CD4-positive, alpha-beta T cell treated with Interleukin-4 for 4 hours (primary cell): ENCODE data around the gene GALNT18.

ENCODE experiments used
- DNase-seq: peaks from one replicate; pipeline ENCODE4 v3.0.0-alpha.2; 2020

GALNT18 gene

DNA sequence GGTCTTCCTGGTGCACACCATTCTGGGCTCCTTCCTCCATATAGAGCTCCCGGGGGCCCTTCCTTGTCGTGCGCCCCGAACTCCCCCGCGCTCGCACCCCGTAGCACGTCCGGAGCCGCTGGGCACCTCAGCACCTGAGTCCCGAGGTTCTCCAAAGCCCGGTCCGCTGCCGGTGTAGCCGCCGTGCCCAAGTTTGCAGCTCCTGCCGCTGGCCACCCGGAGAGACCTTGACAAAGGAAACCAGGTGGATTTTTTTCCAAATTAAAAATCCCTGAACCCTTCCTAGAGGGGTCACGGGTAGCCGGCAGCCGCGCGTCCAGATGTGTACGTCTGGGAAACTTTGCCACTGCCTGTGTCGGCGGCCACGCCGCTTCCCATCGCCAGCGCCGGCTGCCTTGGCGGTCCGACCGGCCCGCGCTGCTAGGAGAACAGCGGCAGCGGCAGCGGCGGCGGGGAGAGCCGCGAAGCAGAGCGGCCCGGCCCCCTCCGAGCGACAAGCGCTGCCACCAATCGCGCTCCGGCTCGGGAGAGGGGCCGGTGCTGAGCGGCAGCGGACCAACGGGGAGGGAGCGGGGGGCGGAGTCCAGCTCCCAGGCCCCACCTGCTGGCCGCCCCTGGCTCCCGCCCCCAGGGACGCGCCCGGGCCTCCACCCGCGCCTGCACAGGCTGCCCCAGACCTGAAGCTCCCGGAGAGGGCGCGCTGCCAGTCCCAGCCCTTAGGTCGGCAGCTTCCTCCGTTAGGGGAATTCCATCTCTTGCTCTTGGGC, at the start of gene GALNT18:
TSS of gene GALNT18 (minus strand) at position 433 of the 767 bp plus-strand sequence.
- peak; percentile 46 for DNase-seq

DNA sequence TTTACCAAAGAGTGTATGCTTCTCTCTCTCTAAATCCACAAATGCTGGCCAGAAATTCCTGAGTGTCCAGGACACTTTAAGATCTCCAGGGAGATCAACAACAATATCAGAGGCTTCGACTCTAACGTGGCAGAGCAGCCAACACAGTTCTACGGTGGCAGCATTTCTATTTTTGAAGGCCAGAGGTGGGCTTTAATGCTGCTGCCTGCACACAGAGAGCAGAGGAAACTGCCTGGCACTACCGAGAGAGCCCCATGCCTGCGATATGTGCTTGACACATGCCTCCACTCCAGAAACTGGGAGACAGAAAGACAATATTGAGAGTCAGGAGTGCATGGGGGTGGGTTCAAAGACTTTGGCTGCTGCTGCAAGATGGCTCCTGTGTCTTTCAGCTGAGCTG, 48.8 kb upstream of the GALNT18 start:
- DNase-seq: no peak

DNA sequence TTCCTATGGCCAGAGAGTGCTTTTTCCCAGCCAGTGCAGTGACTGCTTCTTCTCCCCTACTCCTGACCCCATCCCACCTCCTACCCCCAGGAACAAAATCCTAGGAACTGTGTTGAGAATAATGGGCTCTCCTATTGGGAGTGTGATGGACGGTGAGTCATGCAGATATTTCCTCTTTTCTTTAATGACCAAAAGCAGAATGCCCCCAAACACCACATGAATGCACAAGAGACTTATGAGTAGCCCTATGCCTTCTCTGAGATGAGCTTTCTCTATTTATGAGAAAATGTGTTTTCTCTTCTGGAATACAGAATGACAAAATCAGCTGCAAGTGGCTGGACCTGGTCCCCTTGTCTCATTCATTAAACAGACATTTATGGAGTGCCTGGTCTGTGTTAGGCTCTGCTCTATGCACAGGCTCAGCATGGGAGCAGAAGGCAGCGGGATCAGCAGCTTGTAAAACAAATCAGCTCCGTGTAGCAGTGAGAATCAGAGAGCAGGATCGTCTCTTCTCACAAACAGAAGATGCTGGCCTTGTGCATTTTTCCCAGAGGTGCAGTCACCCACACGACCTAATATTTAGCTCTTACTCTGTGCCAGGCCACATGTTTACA, 47.5 kb upstream of the GALNT18 start:
- DNase-seq: no peak

DNA sequence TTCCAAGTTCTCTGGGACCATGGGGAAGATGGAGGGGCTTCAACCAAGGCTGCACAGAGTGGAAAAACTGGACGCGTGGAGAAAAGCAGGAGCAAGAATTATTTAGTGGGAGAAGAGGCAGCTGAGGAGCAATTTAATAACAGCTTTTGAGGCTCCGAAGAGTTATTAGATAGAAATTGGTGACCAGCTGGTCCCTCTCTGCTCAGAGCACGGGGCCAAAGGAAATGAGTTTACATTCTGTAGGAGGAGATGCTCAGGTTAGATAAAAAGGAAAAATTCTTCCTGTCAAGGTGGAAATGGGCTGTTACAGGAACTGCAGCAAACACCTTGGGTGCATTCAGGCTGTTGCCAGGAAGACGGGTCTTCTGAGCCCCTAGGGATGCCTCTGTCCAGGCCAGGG, 47.0 kb upstream of the GALNT18 start:
- DNase-seq: no peak

DNA sequence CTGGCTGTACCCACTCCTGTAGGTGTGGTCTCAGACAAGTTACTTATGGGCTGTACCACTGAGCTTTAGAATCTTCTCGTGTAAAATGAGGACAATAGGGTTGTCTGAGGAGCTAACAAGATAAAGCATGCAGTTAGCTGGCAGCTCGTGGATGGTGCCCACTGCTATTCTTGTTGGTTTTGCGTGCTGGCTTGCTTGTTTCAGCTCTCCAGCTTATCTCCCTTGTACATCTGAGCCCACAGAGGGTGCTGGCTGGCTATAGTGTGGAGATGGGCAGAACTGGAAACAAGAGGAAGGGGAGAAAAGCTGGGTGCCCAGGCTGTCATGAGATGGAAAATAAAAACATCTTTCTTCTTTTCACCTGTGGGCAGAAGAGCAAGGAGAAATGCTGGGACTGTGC, 46.5 kb upstream of the GALNT18 start:
- DNase-seq: no peak

DNA sequence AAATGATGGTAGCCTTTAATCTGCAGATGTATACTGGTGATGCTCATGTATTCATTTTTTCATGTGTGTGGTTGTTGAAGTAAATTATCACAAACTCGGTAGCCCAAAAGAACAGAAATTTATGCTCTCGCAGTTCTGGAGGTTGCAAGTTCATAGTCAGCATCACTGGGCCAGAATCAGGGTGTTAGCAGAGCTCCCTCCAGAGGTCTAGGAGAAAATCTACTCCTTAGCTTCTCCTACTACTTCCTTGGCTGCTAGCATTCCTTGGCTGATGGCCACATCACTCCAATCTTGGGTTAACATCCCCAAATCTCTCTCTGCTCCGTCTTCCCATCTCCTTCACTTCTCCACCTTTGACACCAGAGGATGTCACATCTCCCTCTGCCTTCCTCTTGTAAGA, 45.3 kb upstream of the GALNT18 start:
- DNase-seq: no peak

DNA sequence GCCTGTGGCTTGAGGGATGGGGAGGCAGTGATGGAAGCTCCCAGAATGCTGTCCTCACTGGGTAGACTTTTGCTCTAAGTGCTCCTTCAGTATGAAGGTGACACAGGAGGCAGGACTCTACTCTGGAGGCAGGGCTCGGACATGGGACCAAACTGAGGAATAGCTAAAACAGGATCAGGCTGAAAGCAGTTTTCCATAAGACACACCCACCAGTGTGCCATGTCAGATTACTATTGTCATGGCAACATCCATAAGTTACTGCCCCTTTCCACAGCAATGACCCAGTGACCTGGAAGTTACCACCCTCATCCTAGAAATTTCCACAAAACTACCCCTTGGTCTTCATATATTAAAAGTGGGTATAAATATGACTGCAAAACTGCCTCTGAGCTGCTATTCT, 43.6 kb upstream of the GALNT18 start:
- no peak for DNase-seq

DNA sequence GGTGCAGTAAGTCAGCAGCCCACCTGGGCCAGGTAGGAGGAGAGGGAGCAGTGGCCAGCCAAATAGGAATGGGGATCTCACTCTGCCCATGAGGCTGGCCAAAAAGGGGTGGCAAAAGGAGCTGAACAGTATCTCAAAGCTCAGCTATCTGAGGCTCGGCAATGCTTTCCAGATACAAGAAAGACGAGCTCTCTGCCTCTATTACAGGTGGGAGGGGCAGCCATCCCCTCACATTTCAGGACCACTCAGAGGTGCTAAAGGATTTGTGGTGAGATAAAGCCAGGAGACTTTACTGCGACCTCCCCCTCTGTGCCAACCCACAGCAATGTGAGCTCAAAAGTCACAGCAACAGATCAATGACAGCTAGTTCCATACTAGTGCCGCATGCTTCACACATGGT, 42.1 kb upstream of the GALNT18 start:
- no peak for DNase-seq

DNA sequence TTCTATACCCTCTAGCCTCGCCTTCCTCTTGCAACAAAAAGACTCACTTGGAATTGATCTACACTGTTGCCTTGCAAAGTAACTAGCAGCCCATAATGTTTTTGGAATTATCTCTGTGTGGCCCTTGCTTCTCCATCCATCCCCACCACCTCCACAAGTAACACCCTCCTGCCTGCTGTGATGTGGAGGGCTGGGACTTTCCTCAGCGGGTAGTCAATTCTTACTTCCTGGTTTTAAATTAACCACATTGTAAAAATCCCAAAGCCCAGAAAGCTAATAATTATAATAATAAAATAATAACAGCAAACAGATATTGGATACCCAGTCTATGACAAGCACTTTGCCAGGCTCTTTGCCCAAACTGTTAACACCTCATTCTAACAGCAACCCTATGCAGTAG, 40.8 kb upstream of the GALNT18 start:
- DNase-seq: no peak

DNA sequence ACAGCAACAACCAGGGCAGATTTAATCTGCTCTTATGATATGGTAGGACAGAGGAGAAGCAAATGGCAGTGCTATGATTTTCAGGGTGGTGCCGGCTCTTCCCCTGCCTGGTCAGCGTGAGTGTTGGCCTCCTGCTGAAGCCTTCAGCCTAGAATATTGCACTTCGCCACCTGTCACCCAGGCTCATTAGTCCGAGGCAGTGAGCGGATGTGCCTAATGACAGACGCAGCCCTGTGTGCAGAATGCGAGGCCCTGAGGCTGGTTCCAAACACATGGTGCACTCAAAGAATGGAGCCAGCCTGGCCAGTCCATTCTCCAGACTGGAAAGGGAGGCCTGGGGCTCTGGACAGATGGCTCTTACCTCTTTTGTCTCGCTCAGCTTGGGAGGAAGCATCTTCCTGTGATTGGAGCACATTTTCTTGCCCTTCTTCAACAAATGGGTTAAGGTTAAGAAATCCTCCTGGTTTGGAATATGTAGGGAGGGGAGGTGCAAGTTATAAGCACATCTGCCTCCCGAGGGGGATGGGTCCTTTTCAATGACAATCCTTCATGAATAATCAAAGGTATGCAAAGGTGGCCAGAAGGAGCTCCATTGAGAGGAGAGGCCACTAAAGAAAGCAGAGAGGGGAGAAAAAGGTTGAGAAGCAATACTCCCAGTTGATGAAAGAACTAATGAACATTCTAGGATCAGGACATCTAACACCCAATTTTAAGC, 39.7 kb upstream of the GALNT18 start:
- DNase-seq: no peak

DNA sequence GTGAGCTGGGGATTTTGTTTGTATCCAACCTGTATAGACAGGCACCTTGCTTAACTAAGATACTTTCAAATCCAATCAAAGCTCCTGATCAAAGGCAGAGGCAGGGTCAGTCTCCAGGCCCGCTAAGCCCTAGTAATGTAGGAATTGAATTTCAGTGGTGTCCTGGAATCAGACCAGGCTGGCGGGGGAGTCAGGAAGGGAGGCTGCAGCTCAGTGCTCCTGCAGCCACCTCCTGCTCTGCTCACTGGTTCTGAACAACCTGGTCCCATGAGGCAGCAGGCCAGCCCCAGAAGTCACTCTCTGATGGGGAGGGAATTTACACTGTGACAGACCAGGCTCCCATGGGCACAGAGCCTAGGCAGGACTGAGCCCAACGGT, 38.5 kb upstream of the GALNT18 start:
- no peak for DNase-seq

DNA sequence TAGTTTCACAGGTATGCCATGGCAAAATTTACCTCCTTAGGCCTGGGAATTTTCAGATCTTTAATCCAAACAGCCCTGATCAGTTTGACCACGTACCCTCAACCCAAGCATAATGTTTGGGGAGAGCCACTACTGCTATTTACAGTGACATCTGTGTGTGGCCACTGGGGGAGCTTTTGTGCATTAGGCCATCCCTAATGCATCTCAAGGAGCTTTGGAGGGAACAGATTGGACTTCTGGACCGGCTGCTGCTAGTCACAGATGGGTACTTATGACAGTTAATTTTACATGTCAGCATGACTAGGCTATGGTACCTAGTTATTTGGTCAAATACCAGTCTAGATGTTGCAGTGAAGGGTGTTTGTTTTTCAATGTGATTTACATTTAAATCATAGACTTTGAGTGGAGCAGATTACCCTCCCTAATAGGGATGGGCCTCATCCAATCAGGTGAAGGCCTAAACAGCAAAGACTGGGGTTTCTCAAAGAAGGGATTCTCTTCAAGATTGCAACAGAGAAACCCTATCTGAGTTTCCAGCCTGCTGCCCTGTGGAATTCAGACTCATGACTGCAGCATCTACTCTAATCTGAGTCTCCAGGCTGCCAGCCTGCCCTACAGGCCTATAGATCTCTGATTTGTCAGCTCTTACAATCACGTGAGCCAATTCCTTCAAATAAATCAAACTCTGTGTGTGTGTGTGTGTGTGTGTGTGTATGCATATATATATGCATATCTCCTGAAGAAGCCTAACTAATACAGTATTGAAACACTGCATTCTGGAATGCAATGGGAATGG, 38.0 kb upstream of the GALNT18 start:
- no peak for DNase-seq

DNA sequence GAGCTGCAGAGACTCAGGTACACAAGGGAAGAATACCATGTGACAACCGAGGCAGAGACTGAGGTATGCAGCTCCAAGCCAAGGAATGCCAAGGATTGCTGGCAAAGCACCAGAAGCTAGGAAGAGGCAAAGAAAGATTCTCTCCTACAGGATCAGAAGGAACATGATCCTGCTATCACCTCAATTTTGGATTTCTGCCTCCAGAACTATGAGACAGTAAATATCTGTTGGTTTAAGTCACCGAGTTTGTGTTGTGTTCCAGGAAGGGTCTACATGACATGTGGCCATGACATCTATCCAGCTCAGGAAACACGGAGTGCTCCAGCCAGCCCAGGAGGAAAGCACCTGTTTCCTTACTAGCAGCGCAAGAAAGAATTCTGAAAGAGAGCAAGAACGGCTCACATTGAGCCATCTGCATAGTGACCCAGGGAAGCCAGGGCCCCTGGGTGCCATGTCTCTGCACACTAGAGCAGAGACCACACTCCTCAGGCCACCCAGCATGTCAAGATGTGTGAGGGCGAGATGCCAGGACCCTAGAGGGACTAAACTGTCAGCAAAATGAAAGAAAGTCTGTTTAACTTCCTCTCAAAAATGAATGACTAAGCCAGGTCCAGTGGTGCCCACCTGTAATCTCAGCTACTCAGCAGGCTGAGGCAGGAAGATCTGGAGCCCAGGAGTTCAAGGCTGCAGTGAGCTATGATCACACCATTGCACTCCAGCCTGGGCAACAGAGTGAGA, 35.6 kb upstream of the GALNT18 start:
- DNase-seq: no peak

DNA sequence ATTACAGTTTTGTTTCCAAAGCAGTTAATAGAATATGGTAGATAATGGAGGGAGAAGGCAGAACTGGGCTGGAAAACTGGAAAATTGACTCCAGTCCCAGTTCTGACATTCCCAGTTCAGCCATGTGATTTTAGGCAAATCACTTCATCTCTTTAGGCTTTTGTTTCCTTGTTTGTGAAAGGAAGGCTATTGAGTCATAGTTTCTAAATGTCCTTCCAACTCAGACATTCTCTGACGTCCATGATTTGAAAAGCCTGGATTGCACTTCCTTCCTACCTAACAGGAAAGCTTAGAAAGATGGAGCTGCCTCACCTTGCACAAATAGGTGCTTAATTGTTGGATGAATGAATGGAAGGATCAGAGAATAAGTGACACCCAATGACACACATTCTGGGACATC, 19.8 kb upstream of the GALNT18 start:
- DNase-seq: no peak

DNA sequence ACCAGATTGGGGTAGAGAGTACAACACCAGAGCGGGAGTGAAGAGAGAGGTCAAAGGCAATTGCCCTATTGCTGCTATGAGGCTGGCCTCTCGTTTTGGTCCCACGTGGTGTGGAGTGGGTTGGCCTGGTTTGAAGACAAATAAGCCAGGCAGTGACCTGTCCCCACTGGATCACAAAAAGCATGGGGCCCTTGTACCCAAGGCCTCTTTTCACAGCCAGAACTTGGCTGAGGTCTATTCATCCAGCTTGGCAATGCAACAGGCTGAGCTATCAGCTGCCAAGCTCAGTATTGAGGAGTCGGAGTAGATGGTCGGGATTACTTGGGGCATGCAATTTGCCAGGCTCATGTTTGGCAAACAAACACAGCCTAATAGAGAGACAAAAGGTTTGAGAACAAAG, 19.2 kb upstream of the GALNT18 start:
- no peak for DNase-seq

DNA sequence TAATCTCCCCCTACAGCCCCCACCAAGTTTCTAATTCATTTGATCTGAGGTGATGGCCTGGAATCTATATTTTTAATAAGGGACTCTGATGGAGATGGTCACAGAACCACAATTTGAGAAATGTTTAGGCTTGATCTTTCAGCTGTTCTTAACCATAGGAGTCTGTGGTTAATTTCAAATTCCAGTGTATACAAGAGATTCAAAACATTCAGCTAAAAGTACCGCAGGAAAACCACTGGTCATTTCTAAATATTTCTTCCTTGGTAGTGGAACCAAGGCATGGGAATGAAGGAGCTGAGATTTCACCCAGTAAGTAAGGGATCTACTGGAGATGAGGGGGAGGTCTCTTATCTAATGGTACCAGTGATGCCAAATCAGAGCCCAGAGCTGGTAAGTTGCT, 18.3 kb upstream of the GALNT18 start:
- no peak for DNase-seq

DNA sequence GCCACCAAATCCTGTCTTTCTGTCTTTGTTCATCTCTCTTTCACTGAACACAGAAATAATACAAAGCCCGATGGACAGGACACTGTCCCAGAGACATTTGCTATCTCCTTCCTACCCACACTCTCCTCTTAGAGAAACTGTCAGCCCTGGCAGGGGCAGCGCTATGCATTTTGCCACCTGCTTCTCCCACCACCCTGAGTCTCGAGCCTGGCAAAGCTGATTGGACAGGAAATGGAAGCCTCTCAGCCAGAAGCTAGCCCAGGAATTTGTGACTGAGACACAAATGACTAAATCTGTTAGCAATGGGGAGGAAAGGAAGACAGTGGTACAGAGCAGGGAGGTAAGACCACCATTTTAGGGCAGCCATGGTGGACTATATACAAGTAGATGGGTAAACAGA, 14.9 kb upstream of the GALNT18 start:
- no peak for DNase-seq

DNA sequence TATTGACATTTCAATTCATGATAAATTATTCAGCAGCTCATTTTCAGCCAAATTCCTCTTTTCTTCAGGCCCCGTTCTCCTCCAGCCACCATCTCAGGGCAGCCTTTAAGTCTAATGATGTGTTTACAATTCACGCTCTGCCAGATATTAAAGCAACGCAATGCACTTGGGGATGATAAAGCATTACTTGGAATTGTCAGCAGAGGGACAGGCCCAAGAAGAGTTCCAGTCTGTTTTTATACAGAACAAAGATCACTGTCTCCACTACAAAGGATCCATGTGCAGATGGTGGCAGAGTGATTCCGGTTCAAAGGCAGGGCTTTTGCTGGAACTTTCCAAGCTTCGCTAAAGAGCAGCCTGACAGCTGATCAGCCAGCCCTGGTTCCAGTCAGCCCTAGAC, 13.6 kb upstream of the GALNT18 start:
- no peak for DNase-seq

DNA sequence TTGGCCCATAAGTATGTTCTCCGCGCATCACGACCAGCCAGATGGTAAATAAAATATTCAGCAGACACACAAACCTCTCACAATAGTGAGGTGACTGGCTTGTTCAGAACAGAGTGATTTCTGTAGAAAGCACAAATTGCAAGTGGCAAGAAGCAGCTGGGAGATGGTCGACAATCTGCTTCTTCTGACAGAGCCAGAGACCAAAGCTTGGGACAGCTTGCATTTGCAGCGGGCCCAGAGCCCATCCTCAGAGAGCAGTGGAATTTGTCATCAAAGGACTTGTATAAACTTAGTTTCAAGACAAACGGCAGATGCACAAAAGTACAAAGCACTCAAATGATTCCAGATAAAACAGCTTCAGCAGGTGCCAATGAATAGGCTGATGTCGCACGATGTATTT, 7.6 kb upstream of the GALNT18 start:
- no peak for DNase-seq

DNA sequence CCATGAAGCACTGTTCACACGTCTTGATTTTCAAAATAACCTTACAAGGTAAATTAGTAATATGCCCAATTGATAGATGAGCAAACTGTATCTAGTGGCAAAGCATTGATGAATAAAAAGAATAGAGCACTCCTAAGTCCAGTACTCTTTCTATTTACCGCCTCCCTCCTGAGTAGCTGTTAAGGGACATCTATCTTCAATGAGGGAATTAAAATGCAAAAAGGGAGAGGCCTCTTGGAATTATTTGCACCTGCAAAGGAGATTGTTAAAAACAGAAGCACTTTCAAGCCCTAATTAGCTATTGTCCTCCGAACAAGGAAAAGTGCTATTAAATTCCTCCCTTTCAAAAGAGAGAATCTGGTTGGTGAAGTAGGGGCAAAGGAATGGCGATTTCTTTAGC, 6.8 kb upstream of the GALNT18 start:
- DNase-seq: no peak

DNA sequence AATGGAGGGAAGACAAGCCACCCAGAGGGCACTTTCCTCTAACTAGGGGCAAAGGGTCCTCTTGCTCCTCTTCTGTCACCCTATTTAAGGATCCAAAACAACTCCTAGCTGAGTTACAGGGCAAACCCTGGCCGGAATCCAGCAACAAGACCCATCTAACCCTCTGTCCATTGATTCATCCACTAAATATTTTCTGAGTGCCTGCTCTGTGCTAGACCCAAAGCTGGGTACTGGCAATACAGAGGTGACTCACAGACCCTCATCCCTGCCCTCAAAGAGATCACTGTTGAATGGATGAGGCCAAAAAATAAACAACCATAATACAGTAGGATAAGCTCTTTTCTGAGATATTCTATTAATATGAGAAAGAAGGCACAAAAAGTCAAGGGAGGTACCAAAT, 4.3 kb upstream of the GALNT18 start:
- DNase-seq: no peak

DNA sequence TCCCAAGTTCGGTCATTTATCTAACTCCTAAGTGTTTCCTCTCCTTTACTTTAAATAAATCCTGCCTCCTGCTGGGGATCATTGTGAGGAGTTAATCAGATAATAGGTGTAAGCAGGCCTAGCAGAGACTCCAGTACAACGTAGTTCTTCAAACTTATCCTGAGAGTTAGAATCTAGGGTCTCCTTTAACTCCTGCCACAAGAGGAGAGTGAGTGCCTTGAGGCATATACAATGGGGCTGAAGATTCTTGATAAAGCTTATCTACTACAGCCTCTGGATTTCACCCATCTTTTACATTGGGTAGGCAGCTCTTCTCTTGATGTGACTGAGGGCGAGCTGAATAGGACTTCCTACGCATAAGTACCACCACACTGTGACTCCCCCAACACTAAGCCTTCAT, 3.1 kb upstream of the GALNT18 start:
- no peak for DNase-seq

DNA sequence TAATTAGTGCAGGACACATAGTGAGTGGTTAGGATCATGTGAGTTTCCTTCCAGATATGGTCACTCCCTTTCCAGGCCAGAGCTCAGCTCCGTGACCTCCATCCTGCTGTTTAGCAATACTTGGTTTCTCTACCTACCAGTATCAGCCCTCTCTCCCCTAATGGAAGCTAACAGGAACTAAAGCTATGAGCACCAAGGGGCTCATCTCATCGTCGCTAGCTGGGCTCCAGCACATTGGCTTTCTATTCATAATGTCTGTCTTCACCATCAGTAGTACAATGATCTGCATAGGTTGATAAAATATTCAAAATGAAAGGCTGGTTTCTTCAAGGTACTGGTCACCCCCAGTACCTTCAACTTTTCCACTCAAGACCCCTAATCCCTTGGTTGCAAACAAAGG, 2.4 kb upstream of the GALNT18 start:
- no peak for DNase-seq
